HG03439 (cell line): ENCODE data around the gene MUC20.

ENCODE experiments used
- ATAC-seq: cut with Tn5 transposase; IDR thresholded peaks from one replicate; pipeline ENCODE4 v1.9.1; 2021; ENCODE audit warnings: mild to moderate bottlenecking, moderate library complexity; ENCODE audit not compliant: unreplicated experiment

Gene MUC20

DNA sequence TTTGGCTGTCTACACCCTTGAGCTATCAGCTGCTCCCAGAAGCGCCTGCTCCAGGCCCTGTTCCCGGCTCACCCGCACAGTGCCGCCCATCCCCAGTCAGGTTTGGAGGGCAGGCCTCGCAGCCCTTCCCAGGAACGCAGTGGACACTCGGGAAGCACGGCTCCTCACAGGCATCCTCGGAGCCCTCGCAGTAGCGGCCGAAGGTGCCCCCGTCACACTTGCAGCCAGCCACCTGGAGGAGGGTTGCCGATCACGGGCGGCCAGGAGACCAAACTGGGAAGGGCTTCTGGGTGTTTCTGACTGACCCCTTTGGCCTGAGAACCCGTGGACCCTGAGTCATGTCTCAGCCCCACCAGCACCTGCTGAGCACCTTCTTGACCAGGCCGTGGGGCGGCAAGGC is 33.4 kb downstream of the MUC20 start:
- ATAC-seq, result no peak

DNA sequence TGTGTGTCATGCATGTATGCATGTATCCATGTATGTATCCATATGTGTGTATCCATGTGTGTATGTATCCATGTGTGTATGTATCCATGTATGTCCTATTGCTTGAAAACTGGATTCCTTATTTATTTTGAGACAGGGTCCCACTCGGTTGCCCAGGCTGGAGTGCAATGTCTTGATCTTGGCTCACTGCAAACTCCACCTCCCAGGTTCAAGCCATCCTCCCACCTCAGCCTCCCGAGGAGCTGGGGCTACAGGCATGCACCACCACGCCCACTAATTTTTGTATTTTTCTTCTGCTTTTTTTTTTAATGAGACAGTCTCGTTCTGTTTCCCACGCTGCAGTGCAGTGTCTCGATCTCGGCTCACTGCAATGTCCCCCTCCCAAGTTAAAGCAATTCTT is 34.1 kb downstream of the MUC20 start:
- ATAC-seq, result no peak

DNA sequence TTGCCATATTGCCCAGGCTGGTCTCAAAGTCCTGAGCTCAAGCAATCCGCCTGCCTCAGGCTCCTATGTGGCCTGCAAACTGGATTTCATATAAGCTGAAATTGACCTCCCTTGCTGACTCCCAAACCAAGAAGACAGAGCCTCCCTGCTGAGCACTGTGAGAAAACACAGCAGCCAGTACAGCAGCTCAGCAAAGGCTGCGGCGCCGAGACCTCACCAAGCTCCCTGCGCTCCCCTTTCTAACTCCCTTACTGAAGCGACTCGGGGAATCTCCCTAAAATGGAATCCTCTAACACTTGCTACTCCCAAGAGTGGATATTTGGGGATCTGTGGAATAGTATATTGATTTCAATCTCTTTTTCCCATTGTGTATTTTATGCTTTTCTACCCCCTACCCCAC is 34.6 kb downstream of the MUC20 start:
- no peak for ATAC-seq

DNA sequence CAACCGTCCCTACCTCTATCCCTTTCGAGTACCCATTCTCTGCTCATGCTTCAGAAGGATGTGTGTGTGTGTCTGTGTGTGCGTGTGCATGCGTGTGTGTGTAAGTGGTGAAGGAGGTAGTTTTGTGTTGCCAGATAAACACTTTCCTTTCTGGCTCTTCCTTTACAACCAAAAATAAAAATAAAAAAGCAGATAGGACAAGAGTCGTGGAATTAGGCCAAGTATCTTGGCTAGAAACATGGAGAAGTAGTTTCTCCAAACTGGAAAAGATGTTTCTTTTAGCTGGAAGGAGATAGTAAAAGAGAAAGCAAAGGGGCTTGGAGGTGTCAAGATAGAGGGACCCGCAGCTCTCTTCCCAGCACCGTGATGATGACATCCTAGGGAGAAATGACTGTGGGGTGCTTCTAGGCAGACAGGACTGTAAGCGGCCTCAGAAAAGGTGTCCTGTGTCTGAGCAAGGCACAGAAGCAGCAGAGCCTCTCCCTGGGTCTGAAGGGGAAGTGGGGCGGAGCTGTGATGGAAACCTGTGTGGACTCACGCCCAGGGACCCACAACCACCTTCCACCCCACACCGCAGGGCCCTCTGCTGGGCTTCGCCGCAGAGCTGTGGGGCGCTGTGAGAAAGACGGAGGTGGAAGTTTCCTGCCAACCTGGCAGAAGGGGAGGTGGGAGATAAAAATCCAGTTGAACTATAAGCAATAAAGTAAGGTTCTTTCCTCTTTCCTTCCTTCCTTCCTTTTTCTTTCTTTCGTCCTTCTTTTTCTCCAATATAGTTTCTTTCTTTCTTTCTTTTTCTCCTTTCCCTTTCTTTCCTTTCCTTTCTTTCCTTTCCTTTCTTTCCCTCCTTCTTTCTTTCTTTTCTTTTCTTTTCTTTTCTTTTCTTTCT is 35.3 kb downstream of the MUC20 start:
- ATAC-seq, result no peak

DNA sequence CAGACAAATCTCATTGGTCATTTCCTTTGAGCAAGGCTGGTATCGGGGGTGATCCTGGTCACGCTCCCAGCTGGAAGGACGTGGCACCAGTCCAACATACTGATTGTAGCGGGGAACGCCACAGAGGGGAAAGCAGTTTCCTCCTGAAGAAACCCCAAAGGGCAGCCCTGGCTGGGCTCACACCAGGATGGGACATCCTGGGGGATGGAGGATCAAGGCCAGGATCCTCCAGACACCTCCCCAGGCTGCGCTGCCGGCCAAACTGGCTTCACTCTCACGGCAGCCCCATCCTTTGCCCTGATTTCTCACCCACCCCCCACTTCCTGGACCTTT is 36.6 kb downstream of the MUC20 start:
- no peak for ATAC-seq

DNA sequence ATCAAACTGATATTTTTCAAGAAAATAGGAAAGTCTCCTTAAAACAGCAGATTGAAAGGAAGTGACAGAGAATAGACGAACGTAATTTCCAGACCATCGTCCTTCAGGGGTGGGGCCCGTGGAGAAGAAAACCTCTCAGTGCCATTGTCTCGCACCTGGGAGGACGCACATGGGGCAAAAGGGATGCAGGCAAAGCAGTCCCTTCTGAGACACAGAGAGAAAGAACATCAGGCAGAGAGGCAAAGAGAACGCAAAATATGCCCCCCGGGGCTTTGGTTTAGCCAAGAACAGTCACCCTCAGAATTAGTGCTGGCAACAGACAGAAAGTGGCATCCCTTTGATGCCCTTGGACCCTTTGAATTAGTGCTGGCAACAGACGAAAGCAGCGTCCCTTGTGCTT is 37.0 kb downstream of the MUC20 start:
- no peak for ATAC-seq

DNA sequence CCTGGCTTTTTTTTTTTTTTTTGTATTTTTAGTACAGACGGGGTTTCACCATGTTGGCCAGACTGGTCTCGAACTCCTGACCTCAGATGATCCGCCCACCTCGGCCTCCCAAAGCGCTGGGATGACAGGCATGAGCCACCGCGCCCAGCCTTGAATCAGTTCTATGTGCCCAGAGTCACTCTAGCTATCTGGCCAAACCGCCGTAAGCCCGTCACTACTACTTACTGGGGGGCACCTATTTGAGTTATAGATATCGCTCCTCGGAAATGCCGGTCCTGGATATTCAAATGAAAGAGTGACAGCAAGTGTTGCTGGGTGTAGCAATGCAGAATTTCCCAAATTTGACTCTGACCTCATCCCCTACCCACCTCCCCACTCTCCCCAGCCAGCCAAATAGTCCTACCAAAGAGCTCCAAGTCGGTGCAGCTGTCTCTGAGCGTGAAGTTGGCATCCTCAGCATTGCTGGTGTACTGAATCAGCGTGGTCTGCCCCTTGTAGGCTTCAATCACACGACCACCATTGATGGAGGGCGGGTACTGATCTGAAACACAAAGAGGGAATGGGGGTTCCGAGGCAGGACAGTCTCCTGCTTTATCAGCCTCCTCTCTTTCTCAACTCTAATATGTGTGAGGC is 38.1 kb downstream of the MUC20 start:
- ATAC-seq, result no peak

DNA sequence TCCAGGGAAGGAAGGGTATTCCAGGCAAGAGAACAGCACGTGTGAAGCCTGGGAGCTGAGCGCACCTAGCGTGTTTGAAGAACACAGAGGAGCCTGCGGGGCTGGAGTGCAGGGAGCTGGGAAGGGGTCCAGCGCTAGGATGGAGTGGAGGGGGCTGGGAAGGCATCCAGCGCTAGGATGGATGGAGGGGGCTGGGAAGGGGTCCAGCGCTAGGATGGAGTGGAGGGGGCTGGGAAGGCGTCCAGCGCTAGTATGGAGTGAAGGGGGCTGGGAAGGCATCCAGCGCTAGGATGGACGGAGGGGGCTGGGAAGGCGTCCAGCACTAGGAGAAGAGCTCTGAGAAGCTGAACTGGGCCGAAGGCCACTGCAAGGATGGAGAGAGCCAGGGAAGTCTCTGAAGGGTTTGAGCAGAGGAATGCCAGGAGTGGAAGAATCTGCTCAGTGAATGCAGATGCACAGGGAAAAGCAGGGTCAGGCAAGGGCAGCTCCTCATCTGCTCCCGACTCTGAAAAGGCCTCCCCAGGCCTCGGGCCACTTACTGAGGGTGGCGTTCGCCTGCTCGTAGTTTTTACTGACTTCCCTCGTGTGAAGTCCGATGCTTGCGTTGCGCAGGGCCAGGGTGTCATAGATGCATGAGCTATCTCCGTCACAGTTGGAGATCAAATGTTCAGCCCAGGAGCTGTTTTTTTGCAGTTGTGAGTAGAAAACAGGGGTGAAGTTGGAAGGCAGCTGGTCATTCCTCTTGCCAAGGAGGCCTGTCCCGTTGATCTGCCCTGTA is 39.8 kb downstream of the MUC20 start:
- ATAC-seq, result no peak

DNA sequence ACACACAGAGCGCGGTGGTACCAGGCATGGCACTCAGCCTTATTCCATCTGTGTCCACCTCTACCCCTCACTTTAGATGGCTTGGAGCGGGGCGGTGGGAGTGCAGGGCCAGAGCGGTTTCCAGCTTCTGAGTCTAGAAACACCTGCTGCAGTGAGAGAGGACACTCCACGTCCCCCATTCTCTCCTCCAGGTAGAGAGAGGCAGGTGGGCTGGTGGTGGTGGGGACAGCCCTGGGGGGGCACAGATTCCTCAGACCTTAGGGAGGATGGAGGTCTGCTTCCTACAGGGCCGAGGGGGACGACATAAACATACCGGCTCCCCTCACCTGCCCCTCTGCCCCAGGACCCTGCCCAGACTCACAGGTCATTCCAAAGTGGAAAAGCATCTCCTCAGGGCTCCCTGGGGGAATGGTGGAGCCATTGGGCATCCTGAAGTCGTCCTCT is 40.4 kb downstream of the MUC20 start:
- ATAC-seq, result no peak

DNA sequence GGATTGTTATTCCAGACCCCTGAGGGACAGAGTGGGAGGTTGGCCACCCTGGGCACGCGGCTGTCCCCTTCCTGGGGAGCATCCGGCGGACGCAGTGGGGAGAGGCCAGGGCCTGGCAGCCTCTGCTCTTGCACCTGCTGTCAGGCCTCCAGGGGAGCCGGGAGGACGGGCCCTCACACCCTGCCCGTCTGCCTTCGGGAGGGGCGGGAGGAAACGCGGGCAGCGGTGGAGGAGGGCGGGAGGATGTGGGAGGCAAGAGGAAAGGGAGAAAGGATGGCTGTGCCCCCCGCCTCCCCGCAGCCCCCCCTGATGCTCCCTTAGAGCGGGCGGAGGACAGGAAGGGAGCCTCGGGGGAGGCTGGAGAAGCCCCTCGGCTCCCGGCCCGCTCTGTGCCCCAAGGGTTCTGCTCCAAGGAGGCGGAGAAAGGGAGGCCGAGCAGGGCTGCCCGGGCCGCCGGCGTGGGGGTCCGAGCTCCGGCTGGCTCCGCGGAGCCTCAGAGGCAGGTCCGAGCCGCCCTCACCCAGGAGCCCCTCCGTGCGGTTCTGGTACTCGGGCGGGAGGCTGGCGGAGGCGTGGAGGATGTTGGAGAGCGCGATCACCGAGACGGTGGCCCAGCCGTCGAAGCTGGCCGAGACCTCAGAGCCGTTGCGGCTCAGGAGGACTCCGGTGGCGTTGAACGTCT is 40.9 kb downstream of the MUC20 start:
- ATAC-seq, result no peak

DNA sequence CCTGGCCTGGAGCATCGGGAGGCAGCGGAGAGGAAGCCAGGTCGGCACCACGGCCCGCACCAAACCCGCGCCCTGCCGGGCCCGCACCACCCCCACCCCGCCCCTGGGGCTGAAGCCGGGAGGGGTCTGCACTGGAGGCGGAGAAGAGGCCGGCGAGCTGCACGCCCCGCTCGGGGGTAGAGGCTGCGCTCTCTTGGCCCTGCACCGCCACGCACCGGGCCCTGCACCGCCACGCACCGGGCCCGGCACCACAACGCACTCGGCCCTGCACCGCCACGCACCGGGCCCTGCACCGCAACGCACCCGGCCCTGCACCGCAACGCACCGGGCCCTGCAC is 41.4 kb downstream of the MUC20 start:
- ATAC-seq, result no peak

DNA sequence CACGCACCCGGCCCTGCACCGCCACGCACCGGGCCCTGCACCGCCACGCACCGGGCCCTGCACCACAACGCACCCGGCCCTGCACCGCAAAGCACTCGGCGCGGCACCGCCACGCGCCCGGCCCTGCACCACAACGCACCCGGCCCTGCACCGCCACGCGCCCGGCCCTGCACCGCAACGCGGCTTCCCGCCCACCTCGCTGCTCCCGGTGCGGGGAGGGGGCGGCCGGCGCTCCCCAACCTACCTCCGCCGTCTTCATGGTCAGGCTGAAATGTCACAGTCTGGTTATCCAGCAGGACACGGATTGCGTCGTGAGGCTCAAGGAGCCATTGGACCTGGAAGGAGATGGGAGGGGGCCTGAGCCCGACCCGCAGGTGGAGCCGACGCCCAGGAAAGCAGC is 41.8 kb downstream of the MUC20 start:
- ATAC-seq, result no peak

DNA sequence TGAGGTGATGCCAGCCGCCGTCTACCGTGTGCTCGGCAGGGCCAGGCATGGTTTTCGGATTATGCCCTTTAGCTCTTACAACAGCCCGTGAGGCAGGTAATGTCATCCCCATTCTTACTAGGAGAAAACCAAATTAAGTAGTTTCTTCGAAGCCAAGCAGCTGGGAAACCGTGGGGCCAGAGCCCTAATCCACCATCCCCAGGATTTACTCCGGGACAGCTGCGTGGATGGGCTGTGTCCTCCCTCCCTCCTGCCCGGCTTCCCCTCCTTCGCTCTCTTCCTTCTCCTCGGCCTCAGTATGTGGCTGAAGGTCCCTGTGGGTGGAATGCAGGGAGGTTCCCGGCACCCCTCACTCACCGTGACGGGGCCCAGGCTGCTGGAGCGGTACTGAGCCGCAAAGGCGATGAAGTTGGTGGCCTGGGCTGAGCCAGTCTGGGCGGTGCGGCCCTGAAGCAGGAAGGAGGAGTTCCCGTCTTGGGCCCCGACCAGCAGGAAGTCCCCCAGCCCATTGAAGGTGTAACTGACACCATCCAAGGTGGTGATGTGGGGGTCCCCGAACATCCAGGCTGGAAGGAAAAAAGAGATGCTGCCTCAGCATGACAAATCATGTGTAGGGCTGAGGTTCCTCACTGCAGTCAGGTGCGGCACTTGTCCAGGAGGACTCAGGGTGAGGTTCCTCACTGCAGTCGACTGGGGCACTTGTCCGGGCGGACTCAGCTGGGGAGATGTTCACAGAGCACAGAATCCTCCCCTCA is 42.5 kb downstream of the MUC20 start:
- ATAC-seq, result no peak

DNA sequence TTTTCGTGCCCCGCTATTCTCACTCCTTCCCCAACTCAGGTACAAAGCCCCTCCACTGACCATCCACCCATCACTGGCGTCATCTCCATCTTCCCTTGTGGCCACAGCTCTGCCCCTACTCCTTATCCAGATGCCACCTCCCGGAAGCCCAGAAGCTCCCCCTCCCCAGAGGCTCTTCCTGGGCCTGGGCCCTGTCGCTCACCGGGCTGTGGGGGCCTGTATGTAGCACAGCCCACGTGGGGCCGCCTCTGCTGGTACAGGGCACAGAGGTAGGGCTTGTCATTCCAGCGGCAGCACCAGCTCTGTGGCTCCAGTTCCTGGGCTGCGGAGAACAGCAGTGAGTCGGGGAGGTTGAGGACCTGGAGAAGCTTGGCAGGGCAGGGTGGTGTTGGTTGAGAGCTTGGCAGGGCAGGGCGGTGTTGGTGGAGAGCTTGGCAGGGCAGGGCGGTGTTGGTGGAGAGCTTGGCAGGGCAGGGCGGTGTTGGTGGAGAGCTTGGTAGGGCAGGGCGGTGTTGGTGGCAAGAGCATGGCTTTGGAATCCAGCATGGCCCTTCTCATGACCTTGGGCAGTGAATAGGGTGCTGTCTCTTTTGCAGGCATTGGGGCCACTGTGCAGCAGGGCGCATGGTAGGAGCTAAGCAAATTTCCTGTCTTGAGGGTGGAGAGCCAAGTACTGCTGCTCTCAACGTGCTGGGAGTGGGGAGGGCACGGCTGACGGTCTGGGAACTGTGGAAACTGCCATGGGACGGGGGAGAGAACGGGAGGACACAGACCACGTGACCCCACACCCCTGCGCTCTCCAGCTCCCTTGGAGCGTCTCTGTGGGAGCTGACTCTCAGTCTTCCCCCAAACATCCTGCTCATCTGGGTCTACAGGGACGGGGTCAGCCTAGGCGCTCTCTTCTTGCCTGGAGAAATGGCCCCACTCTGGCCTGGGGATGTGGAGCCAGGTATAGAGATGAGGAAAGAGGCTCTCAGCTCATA is 43.4 kb downstream of the MUC20 start:
- ATAC-seq, result no peak

DNA sequence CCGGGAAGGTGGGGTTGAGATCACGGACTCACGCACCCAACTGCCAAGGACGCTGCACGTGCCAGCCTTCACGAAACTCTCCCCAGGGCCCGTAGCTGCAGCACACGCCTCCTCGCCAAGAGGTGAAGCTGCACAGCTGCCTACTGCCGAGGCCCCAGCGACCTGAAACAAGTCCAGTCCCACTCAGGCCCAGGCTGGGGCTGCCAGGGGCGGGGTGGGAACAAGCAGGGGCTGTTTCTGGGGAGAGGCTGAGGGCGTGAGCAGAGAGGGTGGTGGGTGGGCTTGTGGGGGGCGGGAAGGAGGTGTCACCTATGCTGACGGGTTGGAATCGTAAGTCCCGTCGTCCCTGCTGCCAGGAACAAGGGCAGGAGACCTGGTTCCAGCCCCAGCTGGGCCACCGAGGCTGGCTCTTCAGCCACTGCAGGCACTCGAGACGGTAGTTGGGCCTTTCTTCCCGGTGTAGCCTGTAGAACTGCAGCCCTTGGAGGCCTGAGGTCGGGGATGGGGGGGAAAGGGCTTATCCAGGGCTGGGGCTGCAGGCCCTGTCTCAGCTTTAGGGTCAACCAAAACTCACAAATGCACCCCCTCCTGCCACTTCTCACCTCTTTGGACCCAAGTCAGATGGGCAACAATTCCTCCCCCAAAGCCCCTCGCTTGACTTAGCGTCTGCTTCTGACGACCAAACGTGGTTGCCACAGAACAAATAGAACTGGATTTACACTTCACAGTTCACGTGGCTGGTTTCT is 44.4 kb downstream of the MUC20 start:
- ATAC-seq, result no peak

DNA sequence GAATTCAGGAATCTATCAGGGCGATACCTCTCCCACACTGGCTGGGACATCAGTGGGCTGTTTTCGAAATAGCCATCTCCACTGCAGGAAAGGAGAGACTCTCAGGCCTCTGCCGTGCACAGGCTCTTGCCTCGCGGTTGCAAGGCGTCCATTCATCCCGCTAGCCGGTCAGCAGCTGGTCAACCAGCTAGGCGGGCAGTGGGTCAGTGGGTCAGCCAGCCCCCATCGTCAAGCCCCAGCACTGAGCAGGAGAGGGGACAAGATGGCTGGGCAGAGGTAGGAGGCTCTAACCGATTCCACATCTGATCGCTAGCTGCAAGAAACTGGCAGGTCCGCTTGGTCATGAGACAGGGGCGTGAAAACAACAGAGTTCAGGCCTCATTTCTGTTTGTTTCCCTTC is 45.9 kb downstream of the MUC20 start:
- ATAC-seq, result no peak

DNA sequence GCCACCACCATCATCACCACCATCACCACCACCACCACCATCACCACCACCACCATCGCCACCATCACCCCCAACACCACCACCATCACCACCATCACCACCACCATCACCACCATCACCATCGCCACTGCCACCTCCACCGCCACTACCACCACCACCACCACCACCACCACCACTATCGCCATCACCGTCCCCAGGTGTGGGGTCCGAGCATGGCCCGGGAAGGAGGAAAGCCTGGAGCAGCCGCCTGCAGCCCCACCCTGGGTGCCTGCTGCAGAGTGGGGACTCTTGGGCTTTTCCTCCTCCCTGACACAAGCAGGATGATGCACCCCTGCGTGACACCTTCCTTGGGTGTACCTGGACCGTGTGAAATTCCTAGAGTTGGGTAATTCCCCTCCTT is 47.0 kb downstream of the MUC20 start:
- ATAC-seq, result no peak

DNA sequence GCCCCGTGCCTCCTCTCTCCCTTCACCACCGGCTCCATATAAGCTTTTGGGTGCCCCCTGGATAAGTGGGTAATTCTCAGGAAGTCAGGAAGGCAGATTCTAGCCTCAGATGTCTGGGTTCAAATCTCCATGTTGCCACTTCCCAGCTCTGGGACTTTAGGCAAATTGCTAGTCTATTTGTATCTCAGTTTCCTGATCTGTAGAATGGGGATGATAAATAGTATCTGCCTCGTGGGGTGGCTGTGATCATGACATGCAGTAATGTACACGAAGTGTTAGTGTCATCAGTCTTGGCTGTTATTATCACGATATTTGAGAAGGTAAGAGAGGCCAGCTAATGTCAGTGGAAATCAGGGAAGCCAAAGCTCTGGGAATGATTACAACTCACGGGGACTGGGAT is 47.6 kb downstream of the MUC20 start:
- ATAC-seq, result no peak

DNA sequence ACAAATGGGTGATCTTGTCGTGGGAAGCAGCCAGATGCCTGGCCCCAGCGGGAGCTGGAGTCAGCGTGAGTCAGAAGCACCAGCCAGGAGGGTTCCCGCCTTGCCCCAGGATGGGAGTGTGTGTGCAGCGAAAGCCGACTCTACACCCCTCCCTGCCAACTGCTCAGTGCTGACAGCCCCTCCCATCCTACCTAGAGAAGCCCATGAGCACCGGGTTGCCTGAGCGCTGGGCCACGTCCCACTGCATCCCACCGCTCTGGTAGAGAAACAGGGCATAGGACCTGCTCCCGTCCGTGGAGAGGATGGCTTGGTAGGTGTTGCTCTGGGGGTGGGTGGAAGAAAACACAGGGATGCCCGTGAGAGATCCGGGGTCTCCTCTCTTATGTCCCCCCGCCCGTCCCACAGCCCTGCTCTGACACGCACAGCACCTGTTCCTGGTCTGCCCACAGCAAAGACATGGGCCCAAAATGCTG is 48.1 kb downstream of the MUC20 start:
- ATAC-seq, result no peak
